D721Med (cell line): Measurements from ENCODE around the gene SNAP25.
A peak's percentile ranks its signal among the peaks of the same experiment; 100 is the strongest.

Source experiments
- DNase-seq: peaks from one replicate; pipeline ENCODE4 v3.0.0; 2011; ENCODE audit warnings: low spot score; ENCODE audit not compliant: insufficient read length
- FAIRE-seq: peaks from 2 replicates; lab custom pipeline; 2011; peaks lifted over from hg19 to GRCh38; lab: Jason Lieb, UNC
- CTCF ChIP-seq: IDR thresholded peaks from 2 replicates; pipeline ENCODE4 v1.5.1; 2012; ENCODE audit warnings: mild to moderate bottlenecking, control low read depth; ENCODE audit not compliant: insufficient read depth; ENCODE audit errors: missing control alignments

The SNAP25 gene

GRCh38 chr20:10249048-10249770, 30.6 kb downstream of the SNAP25 start:
- DNase-seq (no peak), FAIRE-seq (no peak)

GRCh38 chr20:10249822-10250221, 31.2 kb downstream of the SNAP25 start:
- FAIRE-seq (no peak), DNase-seq (no peak)
- TF ChIP-seq CTCF: no peak

More at GRCh38 chr20:10249048-10249770, 30.6 kb downstream of the SNAP25 start:
- no peak for TF ChIP-seq CTCF

GRCh38 chr20:10250902-10251301, 32.3 kb downstream of the SNAP25 start:
- FAIRE-seq (no peak), DNase-seq (no peak)
- TF ChIP-seq CTCF: no peak

- FAIRE-seq (no peak), DNase-seq (no peak)
- no peak for TF ChIP-seq CTCF
Observed at GRCh38 chr20:10253780-10254179, 35.1 kb downstream of the SNAP25 start.

- FAIRE-seq (no peak), DNase-seq (peak; percentile 17)
- TF ChIP-seq CTCF: no peak
Observed at GRCh38 chr20:10255846-10256245, 37.2 kb downstream of the SNAP25 start.

GRCh38 chr20:10259166-10259565, 40.5 kb downstream of the SNAP25 start:
- DNase-seq (no peak), FAIRE-seq (no peak)
- TF ChIP-seq CTCF: no peak

GRCh38 chr20:10260316-10260715, 41.7 kb downstream of the SNAP25 start:
- TF ChIP-seq CTCF: no peak
- DNase-seq (no peak), FAIRE-seq (no peak)
